Endothelial cell of umbilical vein (primary cell): ENCODE results near the gene LHX1. TPM values are rescaled to one million over a fixed set of nuclear protein-coding genes. Genes with fewer than 3 reads are reported as not detected.

Source experiments
- BruUV-seq: library from RNA; stranded (reverse); fragments of 400-500 nt; replicated peaks from 2 replicates; lab custom pipeline; 2021; lab: Mats Ljungman, UMichigan
- CTCF ChIA-PET: fragments of 300-600, 350-600 bp; sonication (Branson Sonifier 250); formaldehyde crosslinking; loops from one replicate; lab custom pipeline; 2021; ENCODE audit warnings: antibody characterized with exemption, inconsistent platforms; lab: Charles Lee
- POLR2A ChIA-PET: fragments of 300-600, 350-600 bp; sonication (Branson Sonifier 250); formaldehyde crosslinking; loops from one replicate; lab custom pipeline; 2021; ENCODE audit warnings: antibody characterized with exemption, inconsistent platforms; lab: Charles Lee
- DNase-seq: peaks from one replicate; pipeline ENCODE4 v3.0.0-alpha.2; 2011; ENCODE audit warnings: low read depth, low spot score
- FAIRE-seq: peaks from 2 replicates; lab custom pipeline; 2011; peaks lifted over from hg19 to GRCh38; lab: Jason Lieb, UNC
- H2AFZ ChIP-seq: 2 replicates; pipeline ENCODE4 v1.6.0; 2012; ENCODE audit warnings: low read depth, low read length, control low read depth, inconsistent platforms
- H3K27ac ChIP-seq: 2 replicates; pipeline ENCODE4 v1.5.1; 2011; ENCODE audit warnings: low read depth, mild to moderate bottlenecking, control low read depth, low read length, moderate library complexity; ENCODE audit not compliant: insufficient read depth
- H3K27me3 ChIP-seq, 2 experiments: 2 replicates each; pipeline versions ENCODE4 v1.6.0 to v1.6.1; 2011; ENCODE audit warnings: low read length in 2 of 2, mixed read lengths in 1 of 2; ENCODE audit not compliant: control insufficient read depth in 2 of 2, insufficient read depth in 2 of 2
- H3K36me3 ChIP-seq, 2 experiments: 2 replicates in 1 of 2; 3 replicates in 1 of 2; pipeline ENCODE4 v1.5.1; 2011; ENCODE audit warnings: low read length in 2 of 2, mild to moderate bottlenecking in 1 of 2, moderate library complexity in 1 of 2; ENCODE audit not compliant: control insufficient read depth in 2 of 2, insufficient read depth in 2 of 2; ENCODE audit errors: extremely low read depth in 1 of 2
- H3K4me1 ChIP-seq: 3 replicates; pipeline ENCODE4 v1.5.1; 2011; ENCODE audit warnings: mild to moderate bottlenecking, low read length; ENCODE audit not compliant: control insufficient read depth, insufficient read depth; ENCODE audit errors: extremely low read depth
- H3K4me2 ChIP-seq: 2 replicates; pipeline ENCODE4 v1.6.1; 2011; ENCODE audit warnings: low read length, control low read depth, mixed read lengths; ENCODE audit not compliant: insufficient read depth
- H3K4me3 ChIP-seq, 3 experiments: fragments of 200-600 bp in 1 of 3; sonication (generic), shearing (Covaris generic) in 1 of 3; replicated peaks in 1 of 3; 2 replicates each; pipeline ENCODE4 v1.5.1; 2011 to 2016; ENCODE audit warnings: control low read depth in 3 of 3, low read length in 3 of 3, mild to moderate bottlenecking in 2 of 3, inconsistent platforms in 1 of 3, low read depth in 1 of 3, moderate library complexity in 1 of 3; ENCODE audit not compliant: insufficient read depth in 1 of 3
- H3K79me2 ChIP-seq: 2 replicates; pipeline ENCODE4 v1.6.0; 2012; ENCODE audit warnings: low read length, inconsistent platforms; ENCODE audit not compliant: control insufficient read depth, insufficient read depth
- H3K9ac ChIP-seq: replicated peaks from 2 replicates; pipeline ENCODE3; 2011; ENCODE audit warnings: low read length, control low read depth; ENCODE audit not compliant: insufficient read depth; ENCODE audit errors: extremely low read depth
- H3K9me1 ChIP-seq: replicated peaks from 3 replicates; pipeline ENCODE4 v1.6.0; 2011; ENCODE audit warnings: mild to moderate bottlenecking, low read length; ENCODE audit not compliant: control insufficient read depth, insufficient read depth; ENCODE audit errors: extremely low read depth
- H3K9me3 ChIP-seq: replicated peaks from 2 replicates; pipeline ENCODE4 v1.5.1; 2012; ENCODE audit warnings: low read length, inconsistent platforms; ENCODE audit not compliant: control insufficient read depth, insufficient read depth
- H4K20me1 ChIP-seq: replicated peaks from 2 replicates; pipeline ENCODE3; 2011; ENCODE audit warnings: mild to moderate bottlenecking, low read length; ENCODE audit not compliant: control insufficient read depth, insufficient read depth; ENCODE audit errors: extremely low read depth
- CTCF ChIP-seq, 2 donors: IDR thresholded peaks; 1 replicate in 1 of 2; 2 replicates in 1 of 2; pipeline ENCODE4 v1.5.1; 2011; ENCODE audit warnings: low read length in 2 of 2, mild to moderate bottlenecking in 2 of 2, moderate library complexity in 2 of 2, control low read depth in 1 of 2, inconsistent platforms in 1 of 2, low read depth in 1 of 2; ENCODE audit not compliant: insufficient read depth in 1 of 2; ENCODE audit errors: extremely low read depth in 1 of 2
- EZH2 ChIP-seq: IDR thresholded peaks from 2 replicates; pipeline ENCODE4 v1.6.1; 2012; ENCODE audit warnings: borderline replicate concordance, low read depth, mild to moderate bottlenecking, moderate library complexity, low read length, inconsistent platforms; ENCODE audit not compliant: severe bottlenecking
- FOS ChIP-seq: IDR thresholded peaks from 2 replicates; pipeline ENCODE4 v1.6.1; 2011; ENCODE audit warnings: mild to moderate bottlenecking, low read length, moderate library complexity, borderline replicate concordance; ENCODE audit not compliant: insufficient read depth
- GATA2 ChIP-seq: IDR thresholded peaks from 2 replicates; pipeline ENCODE4 v1.7.0; 2011; ENCODE audit warnings: low read depth, mild to moderate bottlenecking, moderate library complexity, mixed read lengths, low read length; ENCODE audit not compliant: insufficient read length, insufficient read depth
- JUN ChIP-seq: IDR thresholded peaks from 2 replicates; pipeline ENCODE4 v1.6.1; 2011; ENCODE audit warnings: borderline replicate concordance, low read depth; ENCODE audit not compliant: insufficient read length, insufficient read depth
- MAX ChIP-seq: IDR thresholded peaks from 2 replicates; pipeline ENCODE4 v1.6.1; 2011; ENCODE audit not compliant: insufficient read depth, insufficient read length
- MYC ChIP-seq: IDR thresholded peaks from one replicate; pipeline ENCODE4 v1.6.1; 2011; ENCODE audit warnings: mild to moderate bottlenecking, low read depth, low read length
- POLR2A ChIP-seq: IDR thresholded peaks from 2 replicates; pipeline ENCODE4 v1.6.1; 2012; ENCODE audit warnings: low read depth, mild to moderate bottlenecking, control low read depth, low read length
- POLR2AphosphoS5 ChIP-seq: IDR thresholded peaks from 2 replicates; pipeline ENCODE4 v1.6.1; 2012; ENCODE audit warnings: low read depth, mild to moderate bottlenecking, control low read depth, low read length, moderate library complexity; ENCODE audit not compliant: insufficient read depth
- dilution Hi-C: fragments of 300-500 bp; cut with MboI; formaldehyde crosslinking; loops from one replicate; pipeline ENCODE4 v1.15.0; 2019; ENCODE audit warnings: low sequenced_read_pairs; ENCODE audit not compliant: extremely low pct_ligation_motif_present
- intact Hi-C: fragments of 100-400 bp; cut with micrococcal nuclease; formaldehyde crosslinking; loops from one replicate; pipeline ENCODE4 v1.10.0; 2022
- polyA plus RNA-seq, 4 experiments: library from polyadenylated mRNA; depleted of rRNA in 3 of 4; stranded (reverse) in 3 of 4; unstranded in 1 of 4; fragments of >200 nt; gene quantifications; 2 replicates each; pipeline versions ENCODE4 v1.2.1 to v1.2.3, GENCODE V29; 2011 to 2012; ENCODE audit warnings: missing spikeins in 1 of 4
- total RNA-seq: library from RNA; stranded (reverse); gene quantifications from 2 replicates; pipeline ENCODE4 v1.2.3, GENCODE V29; 2021

Gene LHX1
- total and polyA plus RNA-seq, 2 donors (not counting 3 experiments of a cell fraction or from before 2014, with no cell fraction given), result not detected

GRCh38 chr17:36922175-36922574 lies 15.1 kb upstream of the LHX1 start:
- H3K27me3 ChIP-seq, result peaks cover 35 to 59% of the 10 kb centered on the region in 2 experiments

More at GRCh38 chr17:36922175-36922574, 15.1 kb upstream of the LHX1 start:
- POLR2A ChIA-PET, result interaction anchor here (0.6 kb wide), 1 partner anchor 56 kb away, joined by 5 read pairs; no protein-coding TSS in a partner anchor
- no TSS peak for BruUV-seq
- H3K9me1 ChIP-seq, result no peaks in the 10 kb centered on the region
- FAIRE-seq (no peak), DNase-seq (no peak)
- H3K27ac ChIP-seq, result no peak overlapping the region
- no peak overlapping the region for H3K4me2 ChIP-seq
- H4K20me1 ChIP-seq, result no peaks in the 10 kb centered on the region
- no peak overlapping the region for H2AFZ ChIP-seq
- intact Hi-C loops, result no loop called here
- no peak overlapping the region for H3K9ac ChIP-seq
- H3K4me1 ChIP-seq, result no peaks in the 10 kb centered on the region
- TF ChIP-seq POLR2AphosphoS5, result no peak
- no peak for TF ChIP-seq CTCF (IDR thresholded peaks at IDR 0.05; ENCODE audit: extremely low read depth in 1 of 2, insufficient read depth in 1 of 2, low read depth in 1 of 2, low read length in 2 of 2)
- no peak for TF ChIP-seq MAX
- no peak for TF ChIP-seq MYC
- TF ChIP-seq JUN, result no peak
- TF ChIP-seq EZH2, result no peak
- TF ChIP-seq FOS, result no peak
- no peak for TF ChIP-seq GATA2
- no peak for TF ChIP-seq POLR2A
- no peaks in the 10 kb centered on the region for H3K79me2 ChIP-seq
- CTCF ChIA-PET, result no interaction called here
- no peaks in the 10 kb centered on the region for H3K9me3 ChIP-seq
- dilution Hi-C loops, result no loop called here
- H3K4me3 ChIP-seq, result no peak overlapping the region
- no peaks in the 10 kb centered on the region for H3K36me3 ChIP-seq
